SK-N-MC (cell line): ENCODE measurements around the gene SOX5.

Experiments used
- EZH2 ChIP-seq: fragments of 200-600 bp; sonication (generic); IDR thresholded peaks from one replicate; pipeline ENCODE4 v1.6.1; 2017; ENCODE audit warnings: antibody characterized with exemption
- FOXP2 ChIP-seq: optimal IDR thresholded peaks from 2 replicates; pipeline ENCODE3; 2011; ENCODE audit warnings: mild to moderate bottlenecking, moderate library complexity; ENCODE audit not compliant: insufficient read depth; ENCODE audit errors: extremely low read length, control extremely low read depth
- POLR2AphosphoS5 ChIP-seq: IDR thresholded peaks from 2 replicates; pipeline ENCODE4 v1.6.1; 2012; ENCODE audit warnings: mild to moderate bottlenecking, low read depth, low read length, borderline replicate concordance

DNA sequence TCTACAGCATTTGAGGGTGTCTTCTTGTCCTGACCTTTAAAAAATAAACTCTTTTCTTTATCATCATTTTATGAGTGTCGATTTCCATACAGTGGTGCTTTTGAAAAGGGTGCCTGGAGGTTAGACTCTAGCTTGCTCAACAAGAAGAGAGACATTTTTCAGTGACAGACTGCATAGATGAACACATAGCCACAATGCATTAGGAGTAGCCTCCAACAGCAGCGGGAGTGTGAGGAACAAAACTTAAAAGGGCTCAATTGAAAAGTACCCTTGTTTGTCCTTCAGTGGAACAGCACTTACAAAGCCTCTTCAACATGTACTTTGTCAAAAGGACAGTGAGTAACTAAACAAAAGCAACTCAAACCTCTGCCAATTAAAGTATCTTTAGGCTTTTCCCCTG, 119.3 kb downstream of the SOX5 start:
- TF ChIP-seq POLR2AphosphoS5 (no peak), EZH2 (no peak), FOXP2 (no peak)
